GM18868 (cell line): Measurements from ENCODE around the gene SPNS3.

Source experiments
- ATAC-seq: cut with Tn5 transposase; IDR thresholded peaks from one replicate; pipeline ENCODE4 v1.9.1; 2021; ENCODE audit warnings: mild to moderate bottlenecking, moderate library complexity; ENCODE audit not compliant: unreplicated experiment

The SPNS3 gene

DNA sequence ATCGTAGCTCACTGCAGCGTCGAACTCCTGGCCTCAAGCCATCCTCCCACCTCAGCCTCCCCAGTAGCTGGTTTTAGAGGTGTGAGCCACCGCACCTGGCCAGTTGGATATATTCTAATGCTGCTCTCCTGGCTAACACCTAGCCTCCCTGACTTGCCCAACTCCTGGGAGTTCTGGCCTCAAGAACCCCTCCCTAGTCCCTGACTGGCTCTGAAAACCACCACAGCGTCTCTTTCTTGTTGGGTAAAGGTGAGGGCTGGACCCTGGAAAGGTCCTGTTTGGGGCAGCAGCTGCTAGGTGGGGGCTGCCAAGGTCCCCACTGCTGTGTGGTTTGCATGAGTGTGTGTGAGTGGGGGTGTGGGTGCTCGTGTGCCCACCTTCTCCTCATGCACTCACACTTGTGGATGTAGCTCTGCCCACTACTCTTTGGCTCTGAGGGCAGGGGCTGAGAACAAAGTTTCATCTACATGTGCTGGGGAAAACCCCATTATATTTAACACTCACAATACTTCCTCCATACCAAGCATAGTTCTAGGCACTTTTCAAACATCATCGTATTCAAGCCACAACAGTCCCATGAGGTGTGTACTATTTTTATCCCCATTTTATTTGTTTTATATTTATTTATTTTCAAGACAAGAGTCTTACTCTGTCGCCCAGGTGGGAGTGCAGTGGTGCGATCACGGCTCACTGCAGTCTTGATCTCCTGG is 7.1 kb upstream of the SPNS3 start:
- no peak for ATAC-seq

DNA sequence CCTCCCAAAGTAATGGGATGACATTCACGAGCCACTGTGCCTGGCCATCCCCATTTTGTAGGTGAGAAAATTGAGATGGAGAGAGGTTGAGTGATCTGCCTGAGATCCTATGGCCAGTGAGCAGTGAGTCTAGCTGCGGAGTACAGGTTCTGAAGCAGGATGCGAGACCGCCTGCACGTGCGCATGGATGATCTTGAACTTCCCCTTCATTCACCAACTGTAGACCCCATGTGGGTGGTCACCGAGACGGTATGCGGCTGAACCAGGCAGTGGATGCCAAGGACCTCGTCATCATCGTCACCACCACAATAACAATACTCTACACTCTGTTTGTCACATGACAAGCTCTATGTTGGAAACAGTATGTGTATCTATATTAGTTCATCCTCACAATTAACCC is 6.2 kb upstream of the SPNS3 start:
- no peak for ATAC-seq

DNA sequence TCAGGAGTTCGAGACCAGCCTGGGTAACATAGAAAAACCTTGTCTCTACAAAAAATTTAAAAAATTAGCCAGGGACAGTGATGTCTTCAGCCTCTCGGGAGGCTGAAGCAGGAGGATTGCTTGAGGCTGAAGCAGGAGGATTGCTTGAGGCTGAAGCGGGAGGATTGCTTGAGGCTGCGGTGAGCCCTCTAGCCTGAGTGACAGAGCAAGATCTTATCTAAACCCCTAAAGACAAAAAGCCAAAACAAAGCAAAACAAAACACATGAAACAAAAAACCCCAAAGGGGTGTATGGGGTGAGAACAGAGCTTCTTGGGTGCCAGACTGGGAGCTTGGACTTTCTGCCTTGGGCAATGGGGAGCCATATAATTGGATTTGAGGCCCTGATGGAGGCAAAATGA is 2.6 kb downstream of the SPNS3 start:
- no peak for ATAC-seq

DNA sequence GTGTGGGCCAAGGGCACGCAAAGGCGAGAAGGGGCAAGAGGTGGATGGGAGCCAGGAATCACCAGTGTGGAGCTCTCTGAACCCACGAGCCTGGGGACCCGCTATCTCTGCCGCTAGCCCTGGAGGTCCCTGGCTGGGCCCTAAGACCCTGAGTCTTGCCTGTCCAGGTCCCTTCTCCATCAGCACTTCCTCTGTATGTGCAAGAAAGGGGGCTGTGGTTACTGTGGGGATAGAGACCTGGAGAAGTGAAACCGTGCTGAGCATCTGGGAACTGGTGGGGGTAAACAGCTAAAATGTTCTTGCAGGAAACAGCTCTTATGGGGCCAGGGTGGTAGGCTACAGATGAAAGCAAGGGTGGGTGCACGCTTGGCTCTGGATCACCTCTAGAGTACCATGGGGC is 3.1 kb downstream of the SPNS3 start:
- ATAC-seq = no peak

DNA sequence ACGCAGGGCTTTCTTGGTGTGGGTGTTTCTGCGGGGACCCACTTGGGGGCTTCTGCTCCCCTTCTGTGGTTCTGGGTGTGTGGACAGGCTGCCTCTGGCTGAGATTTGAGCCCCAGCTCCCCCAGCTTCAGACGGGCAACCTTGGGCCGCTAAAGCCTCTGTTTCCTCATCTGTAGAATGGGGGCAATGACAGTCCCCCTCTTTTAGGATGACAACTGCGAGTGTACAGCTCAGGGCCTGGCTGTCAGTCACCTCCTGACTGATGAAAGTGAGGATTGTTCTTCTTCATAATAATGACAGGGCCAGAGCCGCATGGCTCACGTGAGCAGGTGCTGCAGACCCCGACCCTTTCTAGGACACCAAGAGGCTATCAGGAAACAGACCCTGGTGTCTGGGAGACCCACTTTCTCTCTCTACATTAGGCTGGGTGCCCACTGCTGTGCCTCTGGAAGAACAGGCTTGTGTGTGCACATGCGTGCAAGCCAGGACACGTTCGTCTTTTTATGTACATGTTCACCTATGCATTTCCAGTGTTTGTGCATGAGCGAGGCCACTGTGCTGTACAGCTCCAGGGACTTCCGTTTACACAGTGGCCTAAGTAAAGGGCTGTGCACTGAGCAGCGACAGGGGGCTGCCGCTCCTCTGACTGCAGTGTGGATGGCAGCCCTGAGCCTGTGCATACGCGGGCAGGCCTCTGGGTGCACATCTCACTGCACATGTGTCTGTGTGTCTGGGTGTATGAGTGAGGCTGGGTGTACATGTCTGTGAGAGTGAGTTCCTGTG is 4.6 kb downstream of the SPNS3 start:
- ATAC-seq = no peak

DNA sequence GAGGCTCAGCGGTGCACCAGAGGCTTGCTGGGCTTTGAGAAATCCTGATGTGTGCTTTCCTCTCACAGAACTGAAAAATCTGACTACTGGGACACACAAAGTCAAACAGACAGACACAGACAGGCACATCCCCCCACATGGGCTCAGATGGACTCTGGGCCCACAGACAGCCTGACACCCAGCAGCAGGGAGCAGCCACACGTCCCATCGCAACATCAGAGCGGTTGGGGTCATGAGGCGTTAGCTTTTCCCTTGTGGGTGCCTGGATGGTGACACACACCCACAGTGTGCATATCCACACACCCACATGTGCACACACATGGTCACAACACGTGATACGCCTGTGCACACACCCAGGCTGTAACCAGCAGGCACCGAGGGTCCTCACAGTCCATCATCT is 6.3 kb downstream of the SPNS3 start:
- no peak for ATAC-seq

DNA sequence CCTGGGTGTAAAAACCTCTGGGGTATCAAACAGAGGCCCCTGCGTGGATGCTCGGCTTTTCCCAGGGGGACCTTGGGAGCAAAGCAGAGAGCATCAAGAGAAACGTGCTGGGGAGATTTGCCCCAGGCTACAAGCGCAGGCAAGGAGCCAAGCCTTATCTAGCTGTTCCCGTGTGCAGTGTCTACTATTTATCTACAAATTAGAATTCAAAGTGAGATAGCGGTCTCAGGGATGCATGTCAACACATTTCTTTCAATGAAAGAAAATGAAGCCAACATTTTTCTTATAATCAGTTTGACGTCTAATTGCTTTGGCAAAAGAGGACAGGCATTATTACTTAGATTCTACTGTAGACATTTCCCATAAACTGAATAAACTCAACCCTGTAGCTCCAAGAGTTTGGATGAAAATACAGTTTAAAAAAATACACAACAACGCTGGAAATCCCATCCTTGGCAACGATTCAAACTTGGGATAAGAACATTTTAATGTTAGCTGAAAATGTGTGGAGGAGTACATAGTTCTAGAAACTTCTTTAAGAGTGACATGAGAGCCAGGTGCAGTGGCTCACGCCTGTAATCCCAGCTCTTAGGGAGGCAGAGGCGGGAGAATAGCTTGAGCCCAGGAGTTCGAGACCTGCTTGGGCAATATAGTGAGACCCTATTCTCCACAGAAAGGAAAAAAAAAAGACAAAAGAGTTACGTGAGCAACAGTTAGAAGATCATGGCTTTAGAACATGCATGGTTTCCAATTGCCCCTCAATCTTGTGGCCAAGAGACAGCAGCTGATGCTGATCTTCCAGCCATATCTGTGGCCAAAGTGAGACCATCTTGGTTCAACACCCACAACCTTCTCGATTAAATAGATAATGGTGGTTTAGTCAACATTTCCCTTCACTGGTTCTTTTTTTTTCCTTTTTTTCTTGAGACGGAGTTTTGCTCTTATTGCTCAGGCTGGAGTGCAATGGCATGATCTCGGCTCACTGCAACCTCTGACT is 7.2 kb downstream of the SPNS3 start:
- ATAC-seq = no peak

DNA sequence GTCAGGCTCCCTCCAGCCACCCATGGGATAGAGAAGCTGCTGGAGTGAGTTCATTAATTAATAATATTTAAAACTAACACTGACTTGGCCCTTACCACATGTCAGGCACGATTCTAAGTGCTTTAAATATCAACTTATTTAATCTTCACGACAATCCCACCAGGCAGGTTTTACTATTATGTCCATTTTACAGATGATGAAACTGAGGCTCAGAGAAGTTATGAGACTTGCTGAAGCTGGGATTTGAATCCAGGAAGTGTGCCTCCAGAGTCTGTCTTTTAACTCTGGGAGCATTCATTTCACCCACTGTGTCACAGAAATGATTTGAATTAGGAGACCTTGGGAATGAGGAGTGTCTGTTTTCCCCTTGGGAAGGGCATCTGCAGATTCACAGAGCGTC is 8.8 kb downstream of the SPNS3 start:
- no peak for ATAC-seq

DNA sequence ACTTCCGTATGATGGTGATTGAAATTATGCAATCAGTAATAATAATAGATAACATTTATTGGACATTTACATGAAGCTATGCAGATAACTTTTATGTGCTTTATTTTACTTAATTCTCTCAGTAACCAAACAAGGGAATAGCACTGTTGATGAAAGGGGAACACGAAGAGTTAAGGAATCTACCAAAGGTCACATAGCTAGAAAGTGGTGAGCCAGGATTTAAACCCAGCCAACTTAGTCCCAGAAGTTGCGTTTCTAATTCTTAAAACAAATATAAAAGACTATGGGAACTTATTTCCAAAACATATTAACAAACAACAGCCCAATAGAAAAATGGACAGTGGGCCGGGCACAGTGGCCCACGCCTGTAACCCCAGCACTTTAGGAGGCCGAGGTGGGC is 9.7 kb downstream of the SPNS3 start:
- ATAC-seq = no peak

DNA sequence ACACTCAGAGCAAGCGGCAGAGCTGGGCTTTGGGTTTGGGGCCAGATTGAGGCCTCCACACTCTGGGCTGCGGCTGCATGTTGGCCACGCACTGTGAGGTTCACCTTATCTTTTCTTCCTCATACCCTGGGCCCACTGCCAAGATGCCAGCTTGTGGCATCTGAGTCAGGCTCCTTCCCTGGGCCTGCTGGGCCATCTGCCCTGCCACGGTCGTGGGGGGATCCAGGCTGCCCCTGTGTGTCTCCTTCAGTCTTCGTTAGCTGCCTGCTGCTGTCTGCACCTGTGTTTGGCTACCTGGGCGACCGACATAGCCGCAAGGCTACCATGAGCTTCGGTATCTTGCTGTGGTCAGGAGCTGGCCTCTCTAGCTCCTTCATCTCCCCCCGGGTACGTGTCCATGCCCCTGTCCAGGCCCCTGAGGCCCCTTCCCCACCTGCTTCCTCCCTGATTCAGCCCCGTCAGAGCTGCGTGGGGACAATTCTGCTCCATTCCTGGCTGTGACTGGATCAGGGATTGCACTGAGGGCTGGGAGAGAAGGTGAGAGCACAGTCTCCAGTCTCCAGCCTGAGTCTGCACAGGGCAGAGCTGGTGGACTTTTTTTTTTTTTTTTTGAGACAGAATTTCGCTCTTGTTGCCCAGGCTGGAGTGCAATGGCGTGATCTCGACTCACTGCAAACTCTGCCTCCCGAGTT is 11.2 kb downstream of the SPNS3 start:
- ATAC-seq = no peak

DNA sequence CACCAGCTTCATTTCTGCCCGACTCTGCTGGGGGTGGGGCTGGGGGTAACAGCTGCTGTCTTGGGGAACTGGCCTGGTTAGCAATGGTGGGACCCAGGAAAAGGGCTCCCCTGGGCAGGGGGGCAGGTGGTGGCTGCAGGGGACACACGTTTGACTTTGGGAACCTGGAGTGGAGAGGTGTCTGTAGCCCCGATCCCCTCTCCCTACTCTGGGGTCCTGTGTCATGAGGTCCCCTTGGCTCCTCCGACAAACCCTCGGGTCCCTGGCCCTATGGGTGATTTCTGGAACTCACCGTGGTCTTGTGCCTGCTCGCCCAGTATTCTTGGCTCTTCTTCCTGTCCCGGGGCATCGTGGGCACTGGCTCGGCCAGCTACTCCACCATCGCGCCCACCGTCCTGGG is 12.0 kb downstream of the SPNS3 start:
- ATAC-seq = no peak

DNA sequence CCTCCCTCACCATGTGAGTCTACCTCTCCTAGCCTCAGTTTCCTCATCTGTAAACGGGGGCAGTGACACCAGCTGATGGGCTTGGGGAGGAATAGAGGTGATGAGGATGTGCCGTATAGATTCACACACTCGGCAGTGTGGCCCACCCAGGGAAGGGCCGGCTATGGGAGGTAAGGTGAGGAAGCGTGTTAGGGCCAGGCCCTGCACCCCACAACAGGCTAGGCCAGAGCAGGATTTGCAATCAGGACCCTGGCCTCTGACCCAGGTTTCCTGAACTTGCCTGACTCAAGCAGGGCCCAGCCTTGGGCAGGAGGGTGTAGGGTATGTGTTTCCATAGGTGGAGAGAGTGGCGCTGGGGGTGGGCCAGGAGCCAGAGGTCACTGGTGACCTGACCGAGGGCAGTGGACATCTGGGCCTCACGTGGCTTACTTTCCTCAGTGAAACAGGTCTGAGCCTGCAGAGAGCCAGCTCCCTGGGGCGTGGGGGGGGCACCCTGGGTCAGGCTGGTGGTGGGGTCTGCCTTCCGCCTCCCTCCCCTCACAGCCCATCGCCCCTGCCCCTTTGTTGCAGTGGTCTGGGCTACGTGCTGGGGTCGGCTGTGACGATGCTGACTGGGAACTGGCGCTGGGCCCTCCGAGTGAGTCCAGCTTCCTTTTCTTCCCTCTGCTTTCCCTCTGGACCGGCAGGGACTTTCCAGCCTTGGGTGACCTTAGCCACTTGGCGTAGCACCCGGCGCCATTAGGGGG is 12.8 kb downstream of the SPNS3 start:
- ATAC-seq = no peak

DNA sequence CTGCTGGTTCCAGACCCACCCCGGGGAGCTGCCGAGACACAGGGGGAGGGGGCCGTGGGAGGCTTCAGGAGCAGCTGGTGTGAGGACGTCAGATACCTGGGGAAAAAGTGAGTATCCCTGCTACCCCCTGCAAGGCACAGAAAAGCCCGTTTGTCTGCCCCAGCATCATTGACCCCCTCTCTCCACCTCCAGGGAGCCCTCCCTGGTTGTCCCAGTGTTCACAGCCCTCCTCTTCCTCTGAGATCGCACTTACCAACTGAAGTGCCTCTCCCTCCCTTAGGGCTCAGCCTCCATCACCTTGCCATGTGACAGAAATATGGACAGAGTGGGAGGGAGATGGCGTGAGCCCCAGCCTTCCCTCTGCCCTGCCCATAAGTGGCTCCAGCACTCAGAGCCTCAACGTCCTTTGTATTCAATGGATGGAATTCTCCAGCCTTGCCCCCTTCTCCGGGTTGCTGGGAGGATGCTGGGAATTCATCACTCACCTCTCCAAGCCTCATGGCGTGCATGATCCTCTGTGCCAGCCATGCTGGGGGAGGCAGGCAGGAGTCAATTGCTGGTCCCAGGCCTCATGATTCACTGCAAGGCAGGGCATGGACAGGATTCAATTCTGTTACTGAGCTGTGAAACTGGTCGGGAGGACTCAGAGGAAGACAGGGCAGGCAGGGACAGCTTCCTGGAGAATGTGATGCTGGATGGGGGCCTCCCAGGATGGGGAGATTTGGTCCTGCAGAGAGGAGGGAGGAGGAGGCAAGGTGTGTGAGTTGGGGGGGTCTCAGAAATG is 14.6 kb downstream of the SPNS3 start:
- ATAC-seq = no peak

DNA sequence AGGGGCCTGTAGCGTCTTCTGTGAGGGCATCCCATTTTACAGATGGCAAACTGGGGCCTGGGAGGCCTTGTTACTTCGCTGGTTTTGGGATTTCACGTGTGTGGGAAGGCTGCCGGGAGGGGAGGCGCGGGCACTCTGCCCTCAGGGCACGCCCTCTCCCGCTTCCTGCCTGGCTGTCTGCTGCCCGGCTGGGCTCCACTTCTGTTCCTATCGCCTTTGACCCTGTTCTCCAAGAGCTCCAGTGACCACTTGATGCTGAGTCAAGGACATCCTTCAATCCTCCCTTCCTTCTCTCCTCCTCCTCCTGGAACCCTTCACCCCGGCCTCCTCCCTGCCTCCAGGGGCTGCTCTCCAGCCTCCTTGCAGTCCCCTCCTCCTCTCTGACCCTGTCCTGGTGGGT is 16.0 kb downstream of the SPNS3 start:
- ATAC-seq = no peak

DNA sequence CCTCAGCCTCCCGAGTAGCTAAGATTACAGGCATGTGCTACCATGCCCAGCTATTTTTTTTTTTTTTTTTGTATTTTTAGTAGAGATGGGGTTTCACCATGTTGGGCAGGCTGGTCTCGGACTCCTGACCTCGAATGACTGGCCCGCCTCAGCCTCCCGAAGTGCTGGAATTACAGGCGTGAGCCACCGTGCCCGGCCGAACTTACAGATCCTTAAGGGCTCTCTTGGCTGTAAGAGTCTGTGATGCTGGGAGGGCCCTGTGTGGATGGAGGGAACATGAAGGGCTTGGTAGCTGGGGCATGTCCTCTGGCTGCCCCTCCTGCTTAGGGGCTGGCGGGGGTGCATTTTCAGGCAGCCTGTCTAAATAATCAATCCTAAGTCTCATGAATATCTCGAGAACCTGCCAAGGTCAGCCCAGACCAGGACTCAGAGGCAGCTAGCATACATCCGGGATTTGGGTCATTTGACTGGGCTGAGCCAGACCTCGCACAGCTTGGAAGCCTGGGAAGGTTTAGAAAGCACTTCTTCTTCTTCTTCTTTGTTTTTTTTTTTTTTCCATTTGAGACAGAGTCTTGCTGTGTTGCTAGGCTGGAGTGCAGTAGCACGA is 17.1 kb downstream of the SPNS3 start:
- no peak for ATAC-seq

DNA sequence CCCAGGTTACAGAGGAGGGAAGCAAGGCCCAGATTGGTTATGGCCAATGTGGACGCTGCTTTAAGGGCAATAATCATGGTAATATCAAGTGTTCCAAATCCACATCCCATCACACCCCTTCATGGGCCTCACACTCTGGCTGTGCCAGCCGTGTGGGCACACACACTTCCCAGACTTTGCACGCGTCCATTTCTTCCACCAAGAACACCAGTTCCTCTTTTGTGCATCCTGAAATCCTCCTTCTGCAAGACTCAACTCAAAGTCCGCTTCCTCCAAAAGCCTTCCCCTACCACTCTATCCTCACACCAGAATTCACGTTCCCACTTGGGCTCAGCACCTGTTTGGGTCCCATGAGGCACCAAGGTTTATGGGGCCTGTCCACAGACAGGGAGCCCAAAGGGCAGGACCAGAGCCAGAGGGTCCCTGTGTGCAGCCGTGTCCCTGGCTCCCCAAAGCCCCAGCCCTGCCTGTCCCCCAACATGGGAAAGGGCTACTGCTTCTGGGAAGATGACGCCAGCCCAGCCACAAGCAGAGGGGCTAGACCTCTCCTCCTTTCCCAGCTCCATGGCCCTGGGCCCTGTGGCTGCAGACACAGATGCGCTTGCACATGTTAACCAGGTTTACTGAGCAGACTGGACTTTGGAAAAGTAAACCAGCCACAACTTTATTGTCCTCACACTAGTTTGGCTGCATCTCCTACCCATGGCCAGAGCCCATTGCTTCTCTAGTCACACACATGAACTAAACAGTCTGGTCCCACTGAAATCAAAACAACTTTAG is 20.3 kb downstream of the SPNS3 start:
- no peak for ATAC-seq

DNA sequence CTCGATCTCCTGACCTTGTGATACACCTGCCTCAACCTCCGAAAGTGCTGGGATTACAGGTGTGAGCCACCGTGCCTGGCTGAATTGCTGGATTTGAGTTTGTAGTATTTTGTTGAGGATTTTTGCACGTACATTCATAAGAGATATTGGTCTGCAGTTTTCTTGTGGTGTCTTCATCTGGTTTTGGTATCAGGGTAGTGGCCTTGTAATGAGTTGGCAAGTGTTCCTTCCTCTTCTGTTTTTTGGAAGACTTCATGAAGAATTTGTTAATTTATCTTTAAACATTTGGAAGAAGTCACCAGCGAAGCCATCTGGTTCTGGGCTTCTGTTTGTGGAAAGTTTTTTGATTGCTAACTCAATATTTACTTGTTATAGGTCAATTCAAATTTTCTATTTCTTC is 26.9 kb downstream of the SPNS3 start:
- no peak for ATAC-seq

DNA sequence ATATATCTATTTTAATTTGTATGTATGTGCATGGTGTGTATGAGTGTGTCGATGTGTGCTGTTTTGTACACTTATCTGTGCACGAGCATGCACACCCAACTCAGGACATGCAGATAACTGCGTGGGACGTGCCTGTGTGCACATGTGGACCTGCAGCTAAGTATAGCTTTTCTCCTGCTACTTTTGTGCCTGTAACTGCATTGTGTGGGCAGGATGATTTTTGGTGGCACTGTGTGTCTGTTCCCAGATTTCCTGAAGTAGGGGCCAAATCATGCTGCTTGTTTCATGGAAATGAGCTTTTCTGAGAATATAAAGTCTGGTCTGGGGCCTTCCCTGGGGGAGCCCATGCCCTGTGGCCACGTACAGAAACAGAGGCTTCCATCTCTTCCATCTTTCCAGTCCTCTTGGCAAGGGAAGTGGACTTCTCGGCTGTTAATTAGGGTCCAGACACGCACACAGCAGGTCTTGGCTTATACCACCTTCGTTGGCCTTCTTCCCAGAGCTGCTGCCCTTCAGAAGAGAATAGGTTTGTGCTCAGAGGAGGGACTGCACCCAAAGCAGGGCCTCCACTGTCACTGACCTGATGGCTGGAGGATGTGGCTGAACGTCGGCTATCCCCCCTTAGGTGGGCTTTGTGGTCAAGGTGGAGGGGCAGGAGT is 30.2 kb downstream of the SPNS3 start:
- ATAC-seq = no peak
